HFF-Myc (cell line): ENCODE data around the gene CAPN13.
A peak's percentile ranks its signal among the peaks of the same experiment; 100 is the strongest.

ENCODE experiments used
- DNase-seq: peaks from one replicate; pipeline ENCODE4 v3.0.0-alpha.2; 2011; ENCODE audit warnings: low read depth; ENCODE audit errors: extremely low read depth
- H3K4me3 ChIP-seq: replicated peaks from 2 replicates; pipeline ENCODE4 v1.5.1; 2011; ENCODE audit warnings: low read depth, mild to moderate bottlenecking, control low read depth, low read length
- TF ChIP-seq, protein P1 (sequence below): IDR thresholded peaks from 2 replicates; pipeline ENCODE4 v1.5.1; 2012; ENCODE audit warnings: mild to moderate bottlenecking, low read depth, low read length, control low read depth; ENCODE audit errors: missing control alignments

Gene CAPN13

DNA sequence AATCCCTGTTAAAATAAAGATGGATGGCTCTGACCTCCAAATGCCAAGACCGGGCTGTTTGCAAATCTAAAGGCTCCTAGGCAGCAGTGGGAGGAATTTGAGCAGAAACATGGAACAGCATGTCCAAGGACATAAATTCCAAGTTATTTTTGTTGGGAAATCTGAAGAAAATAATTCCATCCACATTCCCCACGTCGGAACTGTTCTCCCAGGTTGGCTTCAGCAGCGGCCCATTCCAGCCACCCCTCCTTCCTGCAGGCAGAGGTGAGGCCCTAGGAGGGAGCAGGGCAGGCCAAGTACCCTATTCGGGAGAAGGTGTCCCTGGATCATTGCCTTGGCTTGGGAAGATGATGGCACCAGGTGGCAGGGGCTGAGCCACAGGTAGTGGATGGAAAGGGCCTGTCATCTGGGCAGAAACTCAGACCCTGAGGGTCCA, 117.1 kb downstream of the CAPN13 start:
- H3K4me3 ChIP-seq = no peak overlapping the region
- TF ChIP-seq, protein P1, sequence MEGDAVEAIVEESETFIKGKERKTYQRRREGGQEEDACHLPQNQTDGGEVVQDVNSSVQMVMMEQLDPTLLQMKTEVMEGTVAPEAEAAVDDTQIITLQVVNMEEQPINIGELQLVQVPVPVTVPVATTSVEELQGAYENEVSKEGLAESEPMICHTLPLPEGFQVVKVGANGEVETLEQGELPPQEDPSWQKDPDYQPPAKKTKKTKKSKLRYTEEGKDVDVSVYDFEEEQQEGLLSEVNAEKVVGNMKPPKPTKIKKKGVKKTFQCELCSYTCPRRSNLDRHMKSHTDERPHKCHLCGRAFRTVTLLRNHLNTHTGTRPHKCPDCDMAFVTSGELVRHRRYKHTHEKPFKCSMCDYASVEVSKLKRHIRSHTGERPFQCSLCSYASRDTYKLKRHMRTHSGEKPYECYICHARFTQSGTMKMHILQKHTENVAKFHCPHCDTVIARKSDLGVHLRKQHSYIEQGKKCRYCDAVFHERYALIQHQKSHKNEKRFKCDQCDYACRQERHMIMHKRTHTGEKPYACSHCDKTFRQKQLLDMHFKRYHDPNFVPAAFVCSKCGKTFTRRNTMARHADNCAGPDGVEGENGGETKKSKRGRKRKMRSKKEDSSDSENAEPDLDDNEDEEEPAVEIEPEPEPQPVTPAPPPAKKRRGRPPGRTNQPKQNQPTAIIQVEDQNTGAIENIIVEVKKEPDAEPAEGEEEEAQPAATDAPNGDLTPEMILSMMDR = no peak
- no peak for DNase-seq

GRCh38 chr2:30689496-30690125, 117.6 kb downstream of the CAPN13 start:
- TF ChIP-seq, protein P1 = no peak
- H3K4me3 ChIP-seq = no peak overlapping the region
- DNase-seq = no peak

- TF ChIP-seq, protein P1 = no peak
- H3K4me3 ChIP-seq = no peak overlapping the region
- DNase-seq = no peak
Measured at GRCh38 chr2:30688956-30689401, 118.3 kb downstream of the CAPN13 start.

DNA sequence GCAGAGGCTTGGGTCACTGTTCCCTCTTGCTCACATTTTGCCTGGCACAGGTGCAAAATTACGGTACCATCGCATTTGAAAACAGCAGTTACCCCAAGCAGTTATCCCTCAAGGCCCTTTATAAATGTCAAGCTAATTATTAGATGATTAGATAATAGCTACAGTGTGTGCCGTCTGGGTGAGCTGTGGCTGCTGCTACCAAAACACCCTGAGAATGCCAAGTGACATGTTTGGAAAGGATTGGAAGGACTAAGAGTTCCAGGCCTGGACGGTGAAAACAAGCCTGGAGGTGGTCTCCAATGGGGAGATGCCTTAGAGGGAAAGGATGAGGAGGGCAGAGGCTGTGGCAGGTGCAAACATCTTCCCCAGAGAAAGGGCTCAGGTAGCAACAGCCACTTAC, 120.6 kb downstream of the CAPN13 start:
- TF ChIP-seq, protein P1 = no peak
- no peak for DNase-seq
- no peak overlapping the region for H3K4me3 ChIP-seq

DNA sequence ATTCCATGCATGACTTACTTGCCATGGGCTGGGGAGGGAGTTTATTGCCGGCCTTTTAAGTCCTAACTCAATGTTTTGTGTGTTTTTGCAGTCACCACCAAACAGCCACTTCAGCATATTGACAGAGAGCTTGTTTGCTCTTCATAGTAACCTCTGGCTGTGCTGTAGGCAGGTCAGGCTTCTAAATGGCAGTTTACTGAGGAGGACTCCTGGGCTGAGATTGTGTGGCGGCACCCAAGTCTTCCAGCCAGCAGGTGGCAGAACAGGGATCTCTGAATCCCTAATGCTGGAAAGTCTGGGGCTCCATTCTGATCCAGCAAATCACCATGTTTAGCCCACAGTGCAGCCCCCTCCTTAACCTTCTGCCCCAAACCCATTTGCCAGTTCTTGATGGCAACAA, 121.2 kb downstream of the CAPN13 start:
- TF ChIP-seq, protein P1 = peak; percentile 43
- DNase-seq = no peak
- no peak overlapping the region for H3K4me3 ChIP-seq

DNA sequence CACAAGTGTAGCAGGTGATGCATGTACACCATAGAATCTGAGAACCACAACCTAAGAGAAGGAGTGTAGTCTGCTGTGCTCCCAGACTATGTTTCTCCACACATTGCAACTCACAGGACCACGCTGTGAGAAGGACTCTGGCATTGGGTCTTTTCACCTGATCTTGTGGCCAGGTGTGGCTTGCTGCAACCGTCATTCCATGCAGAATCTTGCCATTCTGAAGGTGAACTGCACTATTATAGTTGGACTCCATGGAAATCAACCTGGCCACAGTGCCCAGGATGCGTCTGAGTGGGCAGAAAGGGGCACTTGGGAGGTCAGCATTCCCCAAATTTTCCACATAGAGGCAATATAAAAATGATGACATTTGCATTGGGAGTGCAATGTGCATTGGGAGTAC, 122.2 kb downstream of the CAPN13 start:
- TF ChIP-seq, protein P1 = no peak
- no peak overlapping the region for H3K4me3 ChIP-seq
- no peak for DNase-seq

GRCh38 chr2:30684516-30684915, 122.7 kb downstream of the CAPN13 start:
- TF ChIP-seq, protein P1 = no peak

More at GRCh38 chr2:30684516-30684915, 122.7 kb downstream of the CAPN13 start:
- no peak for DNase-seq
- H3K4me3 ChIP-seq = no peak overlapping the region
